GM12873 (cell line): ENCODE data around the gene ADRA2C.

ENCODE experiments used
- CTCF ChIP-seq: IDR thresholded peaks from 2 replicates; pipeline ENCODE4 v1.5.1; 2012; ENCODE audit warnings: low read depth, mild to moderate bottlenecking, moderate library complexity, low read length, control low read depth; ENCODE audit not compliant: insufficient read depth; ENCODE audit errors: missing control alignments

The ADRA2C gene

GRCh38 chr4:3727847-3728469 lies 38.2 kb upstream of the ADRA2C start:
- no peak for TF ChIP-seq CTCF

- TF ChIP-seq CTCF: no peak
Measured at GRCh38 chr4:3729188-3729881, 36.9 kb upstream of the ADRA2C start.

- no peak for TF ChIP-seq CTCF
Measured at GRCh38 chr4:3729882-3730226, 36.3 kb upstream of the ADRA2C start.

- TF ChIP-seq CTCF: no peak
Measured at GRCh38 chr4:3730422-3731190, 35.6 kb upstream of the ADRA2C start.

GRCh38 chr4:3732076-3733028 lies 33.8 kb upstream of the ADRA2C start:
- no peak for TF ChIP-seq CTCF

GRCh38 chr4:3733195-3733594 lies 33.0 kb upstream of the ADRA2C start:
- no peak for TF ChIP-seq CTCF
